GM18909 (cell line): Measurements from ENCODE around the gene MRGPRX2.
A peak's percentile ranks its signal among the peaks of the same experiment; 100 is the strongest.

Source experiments
- ATAC-seq: cut with Tn5 transposase; IDR thresholded peaks from one replicate; pipeline ENCODE4 v1.9.1; 2021; ENCODE audit warnings: mild to moderate bottlenecking; ENCODE audit not compliant: unreplicated experiment, poor library complexity

MRGPRX2 gene

DNA sequence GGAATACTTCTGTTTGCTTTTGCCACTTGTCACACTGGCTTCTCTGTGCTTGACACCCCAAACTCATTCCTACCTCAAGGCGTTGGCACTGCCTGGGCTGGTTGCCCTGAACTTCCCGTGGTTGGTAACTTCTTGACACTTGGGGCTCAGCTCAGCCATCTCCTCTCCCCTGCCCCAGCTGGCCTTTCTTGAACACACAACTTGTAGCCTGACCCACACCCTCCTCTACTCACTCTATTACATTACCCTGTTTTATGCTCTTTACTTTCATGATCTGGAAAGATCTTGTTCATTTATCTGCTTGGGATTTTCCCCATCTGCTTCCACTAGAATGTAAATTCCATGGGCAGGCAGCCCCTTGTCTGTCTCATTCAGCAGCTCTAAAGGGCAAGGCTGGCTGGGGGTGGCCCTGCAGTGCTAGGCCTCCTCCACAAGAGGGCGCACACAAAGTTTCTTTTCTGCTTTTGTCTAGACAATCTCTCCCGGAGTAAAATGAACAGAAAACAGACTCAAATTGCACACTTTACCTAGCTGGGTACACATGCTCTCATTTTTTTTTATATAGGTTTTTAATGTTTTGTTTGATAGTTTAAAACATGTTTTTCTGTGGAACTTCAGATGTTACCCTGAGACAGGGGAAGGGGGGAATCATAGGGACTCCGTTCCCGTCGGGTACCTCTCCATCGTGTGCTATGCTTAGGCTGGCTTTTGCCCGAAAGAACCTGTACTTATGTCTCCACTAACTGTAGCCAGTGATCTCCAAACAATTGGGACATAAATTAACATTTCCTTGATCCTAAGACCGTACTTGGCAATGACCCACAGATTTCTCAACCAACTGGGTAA, 16.4 kb upstream of the MRGPRX2 start:
- peak; percentile 80 for ATAC-seq

DNA sequence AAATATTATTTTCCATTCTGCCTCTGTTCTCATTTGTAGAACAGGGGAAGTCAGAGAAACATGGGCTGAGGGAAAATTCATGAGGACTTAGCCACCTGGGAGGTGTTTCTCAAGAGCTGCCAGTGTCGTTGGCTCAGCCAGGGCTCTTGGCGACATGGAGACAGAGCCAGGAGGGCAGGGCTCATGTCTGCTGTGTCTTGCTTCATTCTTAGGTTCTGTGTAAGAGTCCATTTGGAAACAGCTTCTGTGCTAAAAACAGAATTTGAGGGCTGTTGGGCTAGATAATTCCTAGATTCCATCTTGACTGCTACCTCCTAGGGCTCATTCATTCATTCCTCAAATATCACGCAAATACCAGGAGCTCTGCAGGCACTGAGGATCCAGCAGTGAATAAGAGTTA, 15.1 kb upstream of the MRGPRX2 start:
- no peak for ATAC-seq

DNA sequence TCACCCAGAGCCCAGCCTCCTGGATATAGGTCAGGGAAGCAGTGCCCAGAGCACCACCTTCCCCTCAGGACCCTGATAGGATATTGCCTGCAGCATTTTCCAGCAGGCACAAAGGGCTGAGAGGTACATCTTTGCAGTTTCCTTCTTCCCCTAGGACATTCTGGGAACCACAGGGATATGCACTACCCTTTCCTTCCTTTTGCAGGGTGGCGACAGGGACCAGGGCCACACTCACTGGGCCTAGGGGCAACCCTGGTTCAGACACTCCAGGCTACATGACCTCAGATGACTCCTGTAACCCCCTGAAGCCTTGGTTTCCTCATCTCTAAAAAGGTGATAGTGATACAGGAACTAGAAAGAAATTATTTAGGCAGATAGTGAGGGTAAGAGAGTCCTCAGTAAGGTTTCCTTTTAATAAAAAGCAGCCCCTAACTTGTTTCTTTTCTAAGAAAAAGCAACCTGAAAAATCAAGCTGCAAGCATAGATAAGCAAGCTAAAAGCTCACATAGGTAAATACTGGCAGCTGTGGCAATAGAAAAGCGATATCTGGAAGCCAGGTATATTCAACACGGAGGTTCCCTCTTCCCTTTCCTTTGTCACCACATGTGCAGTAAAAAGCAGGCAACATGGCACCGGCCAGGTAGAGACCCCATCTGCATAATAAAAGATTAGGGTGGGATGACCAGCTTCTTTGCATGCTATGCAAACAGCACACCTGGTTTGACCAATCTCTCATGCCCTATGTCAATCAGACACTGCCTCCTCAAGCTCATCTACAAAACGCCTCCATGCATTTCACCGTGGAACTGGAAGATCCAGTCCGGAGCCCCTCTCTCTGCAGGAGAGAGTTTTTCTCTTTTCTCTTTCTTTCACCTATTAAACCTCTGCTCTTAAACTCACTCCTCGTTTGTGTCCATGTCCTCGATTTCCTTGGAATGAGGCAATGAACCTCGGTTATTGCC, 13.2 kb upstream of the MRGPRX2 start:
- no peak for ATAC-seq

DNA sequence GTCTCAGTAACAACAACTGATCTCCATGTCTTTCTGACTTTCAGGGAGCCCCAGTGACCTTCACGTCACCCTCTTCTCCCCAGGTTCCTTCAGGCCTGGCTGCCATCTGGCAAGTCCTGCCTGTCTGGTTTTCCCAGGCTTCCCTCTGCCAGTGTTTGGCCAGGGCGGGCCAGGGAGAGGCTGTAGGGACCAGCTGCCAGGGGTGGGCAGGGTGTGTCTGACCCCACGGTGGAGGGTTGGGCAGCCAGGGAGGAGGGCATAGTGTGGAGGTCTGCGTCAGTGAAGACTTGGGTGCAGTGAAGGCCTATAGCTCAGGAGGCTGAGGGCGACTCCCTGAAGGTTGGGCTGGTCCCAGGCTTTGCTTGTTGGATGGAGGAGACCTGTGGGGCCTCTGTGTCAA, 11.9 kb upstream of the MRGPRX2 start:
- no peak for ATAC-seq

DNA sequence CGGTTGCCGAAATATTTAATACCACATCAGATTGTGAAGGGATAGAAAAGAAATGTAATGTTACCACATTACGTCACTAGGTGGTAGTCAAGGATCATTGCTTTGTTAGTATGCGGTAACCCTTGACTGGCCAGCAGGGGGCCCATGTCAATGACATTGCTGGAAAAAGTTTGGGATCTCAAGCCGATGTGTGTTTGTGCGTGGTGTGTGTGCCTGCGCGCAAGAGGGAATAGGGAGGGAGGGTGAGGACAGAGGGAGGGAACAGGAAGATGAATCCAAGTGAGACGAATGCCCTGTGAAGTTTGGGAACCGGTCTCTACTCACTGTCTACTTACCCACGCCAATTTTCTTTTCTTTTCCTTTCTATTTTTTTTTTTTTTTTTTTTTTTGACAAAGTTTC, 10.7 kb upstream of the MRGPRX2 start:
- ATAC-seq = peak; percentile 96

GRCh38 chr11:19059833-19060232, 684 bp downstream of the MRGPRX2 start:
- ATAC-seq = no peak

DNA sequence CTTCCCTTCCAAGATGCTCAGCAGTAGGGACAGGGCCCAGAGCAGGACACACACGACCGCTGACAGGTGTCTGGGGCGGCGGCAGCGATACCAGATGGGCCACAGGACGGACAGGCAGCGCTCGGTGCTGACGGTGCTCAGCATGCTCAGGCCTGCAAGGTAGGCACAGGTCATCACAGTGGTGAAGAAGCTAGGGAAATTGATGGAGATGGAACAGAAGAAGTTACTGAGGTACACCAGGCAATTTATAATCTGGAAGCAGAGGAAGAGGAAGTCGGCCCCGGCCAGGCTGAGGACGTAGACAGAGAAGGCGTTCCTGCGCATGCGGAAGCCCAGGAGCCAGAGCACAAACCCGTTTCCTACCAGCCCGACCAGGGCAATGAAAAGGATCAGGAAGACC, 4.6 kb downstream of the MRGPRX2 start:
- ATAC-seq = no peak

GRCh38 chr11:19055016-19055415, 5.5 kb downstream of the MRGPRX2 start:
- no peak for ATAC-seq

GRCh38 chr11:19053909-19054308, 6.6 kb downstream of the MRGPRX2 start:
- no peak for ATAC-seq

GRCh38 chr11:19050281-19050680, 10.2 kb downstream of the MRGPRX2 start:
- ATAC-seq = no peak

GRCh38 chr11:19049351-19049750, 11.2 kb downstream of the MRGPRX2 start:
- no peak for ATAC-seq

DNA sequence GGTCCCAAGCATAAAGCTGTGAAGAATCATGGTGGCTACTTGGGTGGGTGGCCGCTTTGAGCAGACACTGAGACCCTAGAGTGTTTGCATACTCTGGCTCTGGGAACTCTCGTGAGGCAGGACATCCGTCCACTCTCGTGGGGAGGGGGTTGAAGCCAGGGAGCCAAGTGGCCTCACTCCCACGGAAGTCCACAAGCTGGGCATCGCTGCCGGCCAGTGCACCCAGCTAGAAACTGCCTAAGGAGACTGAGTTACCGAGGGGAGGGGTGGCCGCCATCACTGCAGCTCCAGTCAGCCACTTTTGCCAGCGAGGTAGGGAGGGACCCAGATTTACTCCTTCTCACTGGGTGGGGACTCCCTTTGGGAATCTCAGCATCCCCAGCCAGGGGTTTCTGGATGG, 20.5 kb downstream of the MRGPRX2 start:
- ATAC-seq = no peak

DNA sequence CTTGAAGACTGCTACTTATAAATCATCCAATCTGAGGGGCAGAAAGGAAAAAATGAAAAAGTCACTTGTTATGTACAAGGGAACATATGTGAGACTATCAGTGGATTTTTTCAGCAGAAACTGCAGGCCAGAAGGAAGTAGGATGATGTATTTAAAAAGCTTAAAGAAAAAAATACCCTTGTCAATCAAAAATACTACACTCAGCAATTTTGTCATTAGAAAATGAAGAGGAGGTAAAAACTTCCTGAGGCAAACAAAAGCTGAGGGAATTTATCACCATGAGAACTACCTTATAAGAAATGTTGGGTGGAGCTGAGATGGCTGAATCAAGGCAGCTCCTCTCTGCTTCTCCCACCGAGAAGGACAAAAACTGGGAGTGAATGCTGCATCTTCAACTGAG, 21.1 kb downstream of the MRGPRX2 start:
- no peak for ATAC-seq

- ATAC-seq = no peak
Measured at GRCh38 chr11:19032990-19033389, 27.5 kb downstream of the MRGPRX2 start.

DNA sequence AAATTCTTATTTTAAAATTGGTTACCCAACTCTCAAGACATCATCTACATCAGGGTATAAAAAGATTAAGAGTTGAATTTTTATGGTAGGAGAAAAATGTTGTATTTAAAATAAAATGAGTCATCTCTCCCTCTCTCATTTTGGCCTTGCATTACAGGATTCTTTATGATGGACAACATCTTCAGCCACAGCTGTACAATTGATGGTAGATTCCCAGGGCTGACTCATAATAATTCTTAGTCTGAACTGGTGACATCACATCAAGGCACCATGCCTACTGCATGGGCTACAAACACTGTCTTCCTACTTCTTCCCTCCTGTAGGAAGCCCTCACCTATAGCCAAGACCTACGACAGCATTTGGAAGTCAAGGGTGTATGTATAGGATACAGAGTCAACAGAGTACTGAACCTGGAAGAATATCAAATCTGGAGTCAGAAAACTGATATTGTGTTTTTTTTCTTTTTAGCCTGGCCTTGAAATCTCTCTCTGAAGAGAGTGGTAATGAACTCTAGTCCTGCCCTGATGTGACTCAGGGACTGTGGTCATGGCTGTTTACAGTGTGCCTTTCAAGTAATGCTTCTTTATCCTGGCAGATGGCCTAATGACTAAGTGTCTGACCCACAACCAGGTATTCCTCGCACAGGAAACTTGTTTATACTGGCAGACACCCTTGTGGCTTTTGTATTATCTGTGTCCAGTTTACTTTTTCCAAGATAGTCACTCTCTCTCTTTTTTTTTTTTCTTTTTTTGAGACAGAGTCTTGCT, 32.5 kb downstream of the MRGPRX2 start:
- no peak for ATAC-seq

DNA sequence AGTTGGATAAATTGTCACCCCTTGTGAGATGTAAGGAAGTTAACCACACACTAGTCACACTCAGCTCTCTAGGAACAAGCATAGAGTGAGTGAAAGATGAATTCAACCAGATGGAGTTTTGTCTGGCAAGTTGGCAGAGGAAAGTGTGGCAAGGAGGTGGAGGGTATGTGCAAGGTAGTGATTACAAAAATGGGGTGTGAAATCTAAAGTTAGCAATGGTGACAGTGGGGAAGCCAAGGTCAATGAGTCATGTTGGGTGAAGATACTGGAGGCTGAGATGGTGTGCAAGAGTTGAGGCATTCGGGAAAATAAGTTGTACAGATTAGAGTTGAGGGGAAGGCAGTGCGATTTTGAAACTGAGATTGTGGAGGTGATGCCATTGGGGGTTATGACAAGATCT, 33.7 kb downstream of the MRGPRX2 start:
- no peak for ATAC-seq

- no peak for ATAC-seq
Measured at GRCh38 chr11:19025481-19026406, 34.8 kb downstream of the MRGPRX2 start.

- ATAC-seq = no peak
Measured at GRCh38 chr11:19020831-19021230, 39.7 kb downstream of the MRGPRX2 start.

GRCh38 chr11:19018901-19019300, 41.6 kb downstream of the MRGPRX2 start:
- ATAC-seq = no peak
